Sigmoid colon (tissue), 7 donors: Measurements from ENCODE around the gene MYT1. TPM values are rescaled to one million over a fixed set of nuclear protein-coding genes. Genes with fewer than 3 reads are reported as not detected.

Source experiments
- DNase-seq: peaks from one replicate; pipeline ENCODE4 v3.0.0-alpha.2; 2019
- H3K27ac ChIP-seq, 4 donors: fragments of 200-600 bp; sonication (generic); one replicate each; pipeline ENCODE4 v1.5.1; 2016 to 2019; ENCODE audit warnings: mild to moderate bottlenecking in 1 of 4
- H3K27me3 ChIP-seq, 3 donors: fragments of 200-600 bp; sonication (generic); one replicate each; pipeline ENCODE4 v1.5.1; 2019; ENCODE audit warnings: mild to moderate bottlenecking in 1 of 3
- H3K36me3 ChIP-seq, 4 donors: fragments of 200-600 bp; sonication (generic); one replicate each; pipeline ENCODE4 v1.5.1; 2016 to 2019
- H3K4me1 ChIP-seq, 4 donors: fragments of 200-600 bp; sonication (generic); one replicate each; pipeline ENCODE4 v1.5.1; 2017 to 2019
- H3K4me3 ChIP-seq, 4 donors: fragments of 200-600 bp; sonication (generic); one replicate each; pipeline ENCODE4 v1.5.1; 2017 to 2019; ENCODE audit warnings: mild to moderate bottlenecking in 2 of 4, moderate library complexity in 1 of 4
- H3K9me3 ChIP-seq, 4 donors: fragments of 200-600 bp in 3 of 4; sonication (generic) in 3 of 4; one replicate each; pipeline versions ENCODE4 v1.5.1 to v1.6.1; 2013 to 2019
- EP300 ChIP-seq, 4 donors: sonication (generic); formaldehyde crosslinking; IDR thresholded peaks; one replicate each; pipeline ENCODE4 v1.6.1; 2017; ENCODE audit warnings: antibody characterized with exemption in 4 of 4
- POLR2A ChIP-seq, 2 donors: fragments of 450-650 bp; IDR thresholded peaks; one replicate each; pipeline ENCODE4 v1.6.1; 2016; ENCODE audit warnings: antibody characterized with exemption in 2 of 2, mild to moderate bottlenecking in 2 of 2, moderate library complexity in 2 of 2
- POLR2AphosphoS5 ChIP-seq, 4 donors: sonication (generic); formaldehyde crosslinking; IDR thresholded peaks; one replicate each; pipeline ENCODE4 v1.6.1; 2017; ENCODE audit warnings: antibody characterized with exemption in 4 of 4
- whole genome bisulfite sequencing, 2 donors: extraction: QIAGEN DNeasy Blood & Tissue Kit; methylation state at CpG; one replicate each; pipeline ENCODE4 v1.1.7; 2013; 5-methylcytosine and 5-hydroxymethylcytosine counted together
- intact Hi-C: fragments of 100-400 bp; cut with DNase I; formaldehyde crosslinking; loops from one replicate; pipeline ENCODE4 v1.15.1; 2023
- polyA plus RNA-seq, 3 donors: library from polyadenylated mRNA; stranded (reverse); fragments of 200-250 nt; gene quantifications; one replicate each; pipeline ENCODE4 v1.2.3, GENCODE V29; 2013
- total RNA-seq, 4 donors: library from RNA; depleted of rRNA; stranded (reverse); fragments of >200 nt; gene quantifications; one replicate each; pipeline ENCODE4 v1.1.0, GENCODE V29; 2016
- TF ChIP-seq, protein P1 (sequence below), 4 experiments: fragments of 450-650 bp in 3 of 4; fragments of 200-600 bp in 1 of 4; IDR thresholded peaks; one replicate each; pipeline ENCODE4 v1.5.1; 2016 to 2019; ENCODE audit warnings: antibody characterized with exemption in 4 of 4, mild to moderate bottlenecking in 3 of 4, moderate library complexity in 2 of 4
- donor health status: healthy with polysubstance abuse.
- donor health status: Bipolar disorder and iron deficiency.
- donor health status: healthy.

MYT1 gene
- total and polyA plus RNA-seq, 7 donors: under 0.01 to 1.1 (median 0.27) TPM; not detected in 2

GRCh38 chr20:64268174-64268573 is 103.9 kb downstream of the MYT1 start:
- no peak overlapping the region for H3K4me3 ChIP-seq
- WGBS, 2 donors: 97% methylated on average over 10 of the region's 10 CpGs
- H3K4me1 ChIP-seq: no peaks in the 10 kb centered on the region
- H3K36me3 ChIP-seq: peaks cover 0 to 48% (median 0%) of the 10 kb centered on the region in 4 donors
- no peak overlapping the region for H3K27ac ChIP-seq
- DNase-seq: no peak
- H3K9me3 ChIP-seq: no peaks in the 10 kb centered on the region
- intact Hi-C loops: no loop called here
- no peak for TF ChIP-seq POLR2AphosphoS5 (IDR thresholded peaks at IDR 0.05)
- no peak for TF ChIP-seq EP300 (IDR thresholded peaks at IDR 0.05)
- no peak for TF ChIP-seq POLR2A (IDR thresholded peaks at IDR 0.05)
- H3K27me3 ChIP-seq: no peaks in the 10 kb centered on the region

DNA sequence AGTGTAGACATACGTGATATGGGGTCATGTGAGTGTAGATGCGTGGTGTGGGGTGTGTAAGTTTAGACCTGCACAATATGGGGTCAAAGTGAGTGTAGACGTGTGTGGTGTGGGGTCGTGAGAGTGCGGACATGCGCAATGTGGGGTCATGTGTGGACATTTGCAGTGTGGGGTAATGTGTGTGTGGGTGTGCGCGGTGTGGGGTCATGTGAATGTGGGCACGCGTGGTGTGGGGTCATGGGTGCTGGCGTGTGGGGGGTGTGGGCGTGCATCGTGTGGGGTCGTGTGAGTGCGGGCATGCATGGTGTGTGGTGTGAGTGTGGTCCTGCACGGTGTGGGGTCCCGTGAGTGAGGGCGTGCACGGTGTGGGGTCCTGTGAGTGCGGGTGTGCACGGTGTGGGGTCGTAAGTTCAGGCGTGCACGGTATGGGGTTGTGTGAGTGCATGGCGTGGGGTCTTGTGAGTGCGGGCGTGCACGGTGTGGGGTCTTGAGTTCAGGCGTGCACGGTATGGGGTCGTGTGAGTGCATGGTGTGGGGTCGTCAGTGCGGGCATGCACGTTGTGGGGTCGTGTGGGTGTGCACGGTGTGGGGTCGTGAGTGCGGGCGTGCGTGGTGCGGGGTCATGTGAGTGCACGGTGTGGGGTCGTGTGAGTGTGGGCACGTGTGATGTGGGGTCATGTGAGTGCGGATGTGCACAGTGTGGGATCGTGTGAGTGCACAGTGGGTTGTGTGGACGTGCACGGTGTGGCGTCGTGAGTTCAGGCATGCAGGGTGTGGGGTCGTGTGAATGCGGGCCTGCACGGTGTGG is 105.6 kb downstream of the MYT1 start:
- Histone ChIP-seq H3K9me3 (no peaks in the 10 kb centered on the region), H3K27me3 (no peaks in the 10 kb centered on the region), H3K36me3 (peaks cover 0 to 62% (median 2%) of the 10 kb centered on the region in 4 donors), H3K4me1 (no peaks in the 10 kb centered on the region), H3K4me3 (no peak overlapping the region), H3K27ac (no peak overlapping the region)
- 97 to 98% methylated on average over 53 of the region's 53 CpGs for WGBS, 2 donors
- no peak for DNase-seq
- intact Hi-C loops: no loop called here
- TF ChIP-seq POLR2A (IDR thresholded peaks at IDR 0.05): no peak
- TF ChIP-seq, protein P1, sequence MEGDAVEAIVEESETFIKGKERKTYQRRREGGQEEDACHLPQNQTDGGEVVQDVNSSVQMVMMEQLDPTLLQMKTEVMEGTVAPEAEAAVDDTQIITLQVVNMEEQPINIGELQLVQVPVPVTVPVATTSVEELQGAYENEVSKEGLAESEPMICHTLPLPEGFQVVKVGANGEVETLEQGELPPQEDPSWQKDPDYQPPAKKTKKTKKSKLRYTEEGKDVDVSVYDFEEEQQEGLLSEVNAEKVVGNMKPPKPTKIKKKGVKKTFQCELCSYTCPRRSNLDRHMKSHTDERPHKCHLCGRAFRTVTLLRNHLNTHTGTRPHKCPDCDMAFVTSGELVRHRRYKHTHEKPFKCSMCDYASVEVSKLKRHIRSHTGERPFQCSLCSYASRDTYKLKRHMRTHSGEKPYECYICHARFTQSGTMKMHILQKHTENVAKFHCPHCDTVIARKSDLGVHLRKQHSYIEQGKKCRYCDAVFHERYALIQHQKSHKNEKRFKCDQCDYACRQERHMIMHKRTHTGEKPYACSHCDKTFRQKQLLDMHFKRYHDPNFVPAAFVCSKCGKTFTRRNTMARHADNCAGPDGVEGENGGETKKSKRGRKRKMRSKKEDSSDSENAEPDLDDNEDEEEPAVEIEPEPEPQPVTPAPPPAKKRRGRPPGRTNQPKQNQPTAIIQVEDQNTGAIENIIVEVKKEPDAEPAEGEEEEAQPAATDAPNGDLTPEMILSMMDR (IDR thresholded peaks at IDR 0.05): no peak
- TF ChIP-seq POLR2AphosphoS5 (IDR thresholded peaks at IDR 0.05): no peak
- TF ChIP-seq EP300 (IDR thresholded peaks at IDR 0.05): no peak

- WGBS, 2 donors: 94% methylated on average over 11 of the region's 11 CpGs
- H3K27ac ChIP-seq: no peak overlapping the region
- H3K4me3 ChIP-seq: no peak overlapping the region
- no peak for DNase-seq
- H3K9me3 ChIP-seq: no peaks in the 10 kb centered on the region
- intact Hi-C loops: no loop called here
- H3K27me3 ChIP-seq: no peaks in the 10 kb centered on the region
- TF ChIP-seq POLR2A (IDR thresholded peaks at IDR 0.05) (no peak), EP300 (IDR thresholded peaks at IDR 0.05) (no peak), POLR2AphosphoS5 (IDR thresholded peaks at IDR 0.05) (no peak)
- TF ChIP-seq, protein P1 (IDR thresholded peaks at IDR 0.05): no peak
- peaks cover 0 to 51% (median 2%) of the 10 kb centered on the region in 4 donors for H3K36me3 ChIP-seq
- H3K4me1 ChIP-seq: no peaks in the 10 kb centered on the region
These were observed 107.4 kb downstream of the MYT1 start for GRCh38 chr20:64271636-64272035.

DNA sequence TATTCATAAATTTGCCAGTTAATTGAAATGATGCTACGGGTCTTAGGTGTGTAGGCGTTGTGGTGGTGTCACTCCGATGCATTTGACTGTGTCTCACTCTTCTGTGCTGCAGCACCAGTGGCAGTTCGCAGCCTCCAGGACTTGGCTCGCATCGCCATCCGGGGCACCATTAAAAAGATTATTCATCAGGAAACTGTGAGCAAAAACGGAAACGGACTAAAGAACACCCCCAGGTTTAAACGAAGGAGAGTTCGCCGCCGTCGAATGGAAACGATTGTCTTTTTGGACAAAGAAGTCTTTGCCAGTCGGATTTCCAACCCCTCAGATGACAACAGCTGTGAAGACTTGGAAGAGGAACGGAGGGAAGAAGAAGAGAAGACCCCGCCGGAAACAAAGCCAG is 108.9 kb downstream of the MYT1 start:
- peaks cover 0 to 49% (median 2%) of the 10 kb centered on the region in 4 donors for H3K36me3 ChIP-seq
- intact Hi-C loops: no loop called here
- WGBS, 2 donors: 93 to 96% methylated on average over 19 of the region's 19 CpGs

GRCh38 chr20:64276817-64277216 is 112.6 kb downstream of the MYT1 start:
- H3K36me3 ChIP-seq: peaks cover 0 to 34% (median 2%) of the 10 kb centered on the region in 4 donors
- no peaks in the 10 kb centered on the region for H3K4me1 ChIP-seq
- no peak for DNase-seq
- intact Hi-C loops: no loop called here
- H3K27ac ChIP-seq: no peak overlapping the region
- TF ChIP-seq POLR2AphosphoS5 (IDR thresholded peaks at IDR 0.05): no peak
- no peak for TF ChIP-seq POLR2A (IDR thresholded peaks at IDR 0.05)
- TF ChIP-seq EP300 (IDR thresholded peaks at IDR 0.05): no peak
- TF ChIP-seq, protein P1 (IDR thresholded peaks at IDR 0.05): no peak
- no peak overlapping the region for H3K4me3 ChIP-seq
- no peaks in the 10 kb centered on the region for H3K9me3 ChIP-seq
- WGBS, 2 donors: 92 to 95% methylated on average over 7 of the region's 7 CpGs
- H3K27me3 ChIP-seq: no peaks in the 10 kb centered on the region

More for the DNA sequence above, 108.9 kb downstream of the MYT1 start:
- H3K4me3 ChIP-seq: no peak overlapping the region
- no peaks in the 10 kb centered on the region for H3K4me1 ChIP-seq
- DNase-seq: no peak
- TF ChIP-seq POLR2AphosphoS5 (IDR thresholded peaks at IDR 0.05) (no peak), EP300 (IDR thresholded peaks at IDR 0.05) (no peak), POLR2A (IDR thresholded peaks at IDR 0.05) (no peak)
- TF ChIP-seq, protein P1 (IDR thresholded peaks at IDR 0.05): no peak
- H3K27me3 ChIP-seq: no peaks in the 10 kb centered on the region
- H3K27ac ChIP-seq: no peak overlapping the region
- H3K9me3 ChIP-seq: no peaks in the 10 kb centered on the region
